HEK293 (cell line): ENCODE measurements around the gene PLGRKT.
"Not testable (repeated sequence)": the region's sequence is repeated elsewhere in the genome, so short reads cannot be mapped to it uniquely, and the experiment has no call there.

Source experiments
- CTCF ChIA-PET: fragments of 350-600 bp; formaldehyde crosslinking; extraction: SDS; loops from one replicate; lab custom pipeline; 2021; ENCODE audit warnings: antibody characterized with exemption; lab: Yijun Ruan, JAX
- POLR2A ChIA-PET: fragments of 300-600 bp; formaldehyde crosslinking; extraction: SDS; loops from one replicate; lab custom pipeline; 2020; ENCODE audit warnings: antibody characterized with exemption, inconsistent platforms; lab: Yijun Ruan, JAX
- H3K27ac ChIP-seq: fragments of 200-500 bp; sonication (Bioruptor generic); 2 replicates; pipeline ENCODE4 v1.5.1; 2014; ENCODE audit warnings: low read depth, low read length, control low read depth, inconsistent platforms; ENCODE audit errors: extremely low read depth
- H3K36me3 ChIP-seq, 2 experiments: fragments of 200-500 bp in 1 of 2; sonication (Bioruptor generic) in 1 of 2; 1 replicate in 1 of 2; 2 replicates in 1 of 2; pipeline ENCODE4 v1.5.1; 2014 to 2017; ENCODE audit warnings: inconsistent platforms in 2 of 2, low read length in 2 of 2; ENCODE audit not compliant: control insufficient read depth in 2 of 2, insufficient read depth in 1 of 2
- H3K4me1 ChIP-seq: fragments of 200-500 bp; sonication (Bioruptor generic); 2 replicates; pipeline ENCODE4 v1.5.1; 2014; ENCODE audit warnings: mild to moderate bottlenecking, low read length, inconsistent platforms; ENCODE audit not compliant: control insufficient read depth, insufficient read depth
- H3K4me3 ChIP-seq: 2 replicates; pipeline ENCODE4 v1.5.1; 2011; ENCODE audit warnings: low read depth, mild to moderate bottlenecking, control low read depth, low read length, moderate library complexity
- H3K9me3 ChIP-seq: fragments of 200-500 bp; sonication (Bioruptor generic); 2 replicates; pipeline ENCODE4 v1.5.1; 2014; ENCODE audit warnings: low read depth, low read length, inconsistent platforms; ENCODE audit not compliant: control insufficient read depth, insufficient read depth
- BCL11A ChIP-seq: fragments of 450-650 bp; formaldehyde crosslinking; IDR thresholded peaks from 2 replicates; pipeline ENCODE4 v1.5.1; 2016; ENCODE audit warnings: low read depth, missing biosample characterization, missing genetic modification characterization
- BCL11B ChIP-seq: fragments of 450-650 bp; formaldehyde crosslinking; IDR thresholded peaks from 2 replicates; pipeline ENCODE4 v1.5.1; 2016; ENCODE audit warnings: low read depth, missing biosample characterization, missing genetic modification characterization
- GFI1B ChIP-seq: fragments of 450-650 bp; formaldehyde crosslinking; IDR thresholded peaks from 2 replicates; pipeline ENCODE4 v1.5.1; 2016; ENCODE audit warnings: missing biosample characterization, missing genetic modification characterization
- SCRT2 ChIP-seq: fragments of 450-650 bp; formaldehyde crosslinking; IDR thresholded peaks from 2 replicates; pipeline ENCODE4 v1.5.1; 2016; ENCODE audit warnings: missing biosample characterization, missing genetic modification characterization
- ZNF112 ChIP-seq: fragments of 450-650 bp; formaldehyde crosslinking; IDR thresholded peaks from 2 replicates; pipeline ENCODE4 v1.5.0; 2017; ENCODE audit warnings: missing biosample characterization, missing genetic modification characterization
- ZNF146 ChIP-seq: fragments of 450-650 bp; formaldehyde crosslinking; IDR thresholded peaks from 2 replicates; pipeline ENCODE4 v1.5.1; 2016; ENCODE audit warnings: missing biosample characterization, missing genetic modification characterization
- ZNF174 ChIP-seq: fragments of 450-650 bp; formaldehyde crosslinking; IDR thresholded peaks from 2 replicates; pipeline ENCODE4 v1.5.0; 2017; ENCODE audit warnings: missing biosample characterization, mild to moderate bottlenecking, missing genetic modification characterization
- ZNF354C ChIP-seq: fragments of 450-650 bp; formaldehyde crosslinking; IDR thresholded peaks from 2 replicates; pipeline ENCODE4 v1.5.1; 2016; ENCODE audit warnings: missing biosample characterization, missing genetic modification characterization, low read depth, borderline replicate concordance
- ZNF621 ChIP-seq: fragments of 450-650 bp; formaldehyde crosslinking; IDR thresholded peaks from 2 replicates; pipeline ENCODE4 v1.5.1; 2017; ENCODE audit warnings: missing biosample characterization, missing genetic modification characterization
- ZNF654 ChIP-seq: fragments of 450-650 bp; formaldehyde crosslinking; IDR thresholded peaks from 2 replicates; pipeline ENCODE4 v1.5.1; 2016; ENCODE audit warnings: low read depth, missing biosample characterization, missing genetic modification characterization
- ZNF785 ChIP-seq: fragments of 450-650 bp; formaldehyde crosslinking; IDR thresholded peaks from 2 replicates; pipeline ENCODE4 v1.5.1; 2016; ENCODE audit warnings: missing biosample characterization, missing genetic modification characterization
- TF ChIP-seq, protein P1 (sequence below): fragments of 450-650 bp; formaldehyde crosslinking; IDR thresholded peaks from 2 replicates; pipeline ENCODE4 v1.5.1; 2017; ENCODE audit warnings: missing biosample characterization, missing genetic modification characterization
- TF ChIP-seq, protein P2 (sequence below): fragments of 450-650 bp; formaldehyde crosslinking; IDR thresholded peaks from 2 replicates; pipeline ENCODE4 v1.5.1; 2017; ENCODE audit warnings: missing biosample characterization, mild to moderate bottlenecking, missing genetic modification characterization, moderate library complexity
- TF ChIP-seq, protein P3 (sequence below): fragments of 450-650 bp; formaldehyde crosslinking; conservative IDR thresholded peaks from 2 replicates; pipeline ENCODE4 v1.5.1; 2016; ENCODE audit warnings: low read depth, missing biosample characterization, missing genetic modification characterization
- TF ChIP-seq, protein P4 (sequence below): fragments of 450-650 bp; formaldehyde crosslinking; IDR thresholded peaks from 2 replicates; pipeline ENCODE4 v1.5.1; 2016; ENCODE audit warnings: missing biosample characterization, missing genetic modification characterization
- TF ChIP-seq, protein P5 (sequence below): IDR thresholded peaks from 2 replicates; pipeline ENCODE4 v1.6.1; 2011; ENCODE audit warnings: mild to moderate bottlenecking, low read depth, low read length, borderline replicate concordance
- TF ChIP-seq, protein P6 (sequence below): fragments of 450-650 bp; formaldehyde crosslinking; IDR thresholded peaks from 2 replicates; pipeline ENCODE4 v1.5.1; 2016; ENCODE audit warnings: missing biosample characterization, missing genetic modification characterization

Gene PLGRKT

DNA sequence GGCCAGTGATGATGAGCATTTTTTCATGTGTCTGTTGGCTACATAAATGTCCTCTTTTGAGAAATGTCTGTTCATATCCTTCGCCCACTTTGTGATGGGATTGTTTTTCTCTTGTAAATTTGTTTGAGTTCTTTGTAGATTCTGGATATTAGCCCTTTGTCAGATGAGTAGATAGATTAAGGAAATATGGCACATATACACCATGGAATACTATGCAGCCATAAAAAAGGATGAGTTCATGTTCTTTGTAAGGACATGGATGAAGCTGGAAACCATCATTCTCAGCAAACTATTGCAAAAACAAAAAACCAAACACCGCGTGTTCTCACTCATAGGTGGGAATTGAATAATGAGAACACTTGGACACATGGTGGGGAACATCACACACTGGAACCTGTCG lies 7.4 kb upstream of the PLGRKT start:
- POLR2A ChIA-PET, H3K36me3 ChIP-seq, H3K4me1 ChIP-seq, H3K4me3 ChIP-seq: not testable (repeated sequence)
- CTCF ChIA-PET: interaction anchor here (0.6 kb wide), 1 partner anchor 707 kb away, joined by 3 read pairs; no protein-coding TSS in a partner anchor
- TF ChIP-seq ZNF146 (tag by site-specific recombination): peak; percentile 70
- TF ChIP-seq, all 188 proteins: peak for 1; not testable (repeated sequence) for 187
- H3K27ac ChIP-seq, H3K9me3 ChIP-seq: not testable (repeated sequence)

DNA sequence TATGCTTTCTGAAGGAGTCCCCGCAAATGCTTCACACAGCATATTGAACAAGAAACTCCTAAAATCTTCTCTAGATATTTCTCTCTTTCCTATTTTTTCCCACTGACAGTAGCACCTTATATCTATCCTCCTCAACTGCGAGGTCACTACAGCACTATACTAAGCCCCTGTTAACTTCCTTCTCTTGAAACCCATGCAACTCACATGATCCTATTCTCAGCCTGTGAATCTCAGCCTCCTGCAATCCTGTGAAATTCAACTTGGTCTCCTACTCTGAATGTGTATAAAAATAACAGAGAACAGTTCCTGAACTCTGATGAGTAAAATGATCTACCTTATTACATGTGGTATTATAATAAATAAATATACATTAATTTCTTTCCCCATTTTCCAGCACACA lies 6.1 kb upstream of the PLGRKT start:
- H3K4me3 ChIP-seq: no peak overlapping the region
- CTCF ChIA-PET: interaction anchor here (0.6 to 2.3 kb wide), 8 partner anchors 19 to 258 kb away, joined by 3 to 22 read pairs (median 4); partner anchors contain the start of gene INSL6
- H3K27ac ChIP-seq: no peak overlapping the region
- no peaks in the 10 kb centered on the region for H3K36me3 ChIP-seq
- POLR2A ChIA-PET: interaction anchor here (1.2 kb wide), 1 partner anchor 184 kb away, joined by 3 read pairs; no protein-coding TSS in a partner anchor
- TF ChIP-seq ZNF112 (tag by site-specific recombination) (no peak), ZNF354C (tag by site-specific recombination) (no peak), ZNF785 (tag by site-specific recombination) (no peak), SCRT2 (tag by site-specific recombination) (no peak), ZNF621 (no peak)
- TF ChIP-seq, protein P1, sequence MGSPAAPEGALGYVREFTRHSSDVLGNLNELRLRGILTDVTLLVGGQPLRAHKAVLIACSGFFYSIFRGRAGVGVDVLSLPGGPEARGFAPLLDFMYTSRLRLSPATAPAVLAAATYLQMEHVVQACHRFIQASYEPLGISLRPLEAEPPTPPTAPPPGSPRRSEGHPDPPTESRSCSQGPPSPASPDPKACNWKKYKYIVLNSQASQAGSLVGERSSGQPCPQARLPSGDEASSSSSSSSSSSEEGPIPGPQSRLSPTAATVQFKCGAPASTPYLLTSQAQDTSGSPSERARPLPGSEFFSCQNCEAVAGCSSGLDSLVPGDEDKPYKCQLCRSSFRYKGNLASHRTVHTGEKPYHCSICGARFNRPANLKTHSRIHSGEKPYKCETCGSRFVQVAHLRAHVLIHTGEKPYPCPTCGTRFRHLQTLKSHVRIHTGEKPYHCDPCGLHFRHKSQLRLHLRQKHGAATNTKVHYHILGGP (tag by site-specific recombination): no peak
- TF ChIP-seq, protein P2, sequence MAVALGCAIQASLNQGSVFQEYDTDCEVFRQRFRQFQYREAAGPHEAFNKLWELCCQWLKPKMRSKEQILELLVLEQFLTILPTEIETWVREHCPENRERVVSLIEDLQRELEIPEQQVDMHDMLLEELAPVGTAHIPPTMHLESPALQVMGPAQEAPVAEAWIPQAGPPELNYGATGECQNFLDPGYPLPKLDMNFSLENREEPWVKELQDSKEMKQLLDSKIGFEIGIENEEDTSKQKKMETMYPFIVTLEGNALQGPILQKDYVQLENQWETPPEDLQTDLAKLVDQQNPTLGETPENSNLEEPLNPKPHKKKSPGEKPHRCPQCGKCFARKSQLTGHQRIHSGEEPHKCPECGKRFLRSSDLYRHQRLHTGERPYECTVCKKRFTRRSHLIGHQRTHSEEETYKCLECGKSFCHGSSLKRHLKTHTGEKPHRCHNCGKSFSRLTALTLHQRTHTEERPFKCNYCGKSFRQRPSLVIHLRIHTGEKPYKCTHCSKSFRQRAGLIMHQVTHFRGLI: no peak
- no peaks in the 10 kb centered on the region for H3K4me1 ChIP-seq
- no peaks in the 10 kb centered on the region for H3K9me3 ChIP-seq

DNA sequence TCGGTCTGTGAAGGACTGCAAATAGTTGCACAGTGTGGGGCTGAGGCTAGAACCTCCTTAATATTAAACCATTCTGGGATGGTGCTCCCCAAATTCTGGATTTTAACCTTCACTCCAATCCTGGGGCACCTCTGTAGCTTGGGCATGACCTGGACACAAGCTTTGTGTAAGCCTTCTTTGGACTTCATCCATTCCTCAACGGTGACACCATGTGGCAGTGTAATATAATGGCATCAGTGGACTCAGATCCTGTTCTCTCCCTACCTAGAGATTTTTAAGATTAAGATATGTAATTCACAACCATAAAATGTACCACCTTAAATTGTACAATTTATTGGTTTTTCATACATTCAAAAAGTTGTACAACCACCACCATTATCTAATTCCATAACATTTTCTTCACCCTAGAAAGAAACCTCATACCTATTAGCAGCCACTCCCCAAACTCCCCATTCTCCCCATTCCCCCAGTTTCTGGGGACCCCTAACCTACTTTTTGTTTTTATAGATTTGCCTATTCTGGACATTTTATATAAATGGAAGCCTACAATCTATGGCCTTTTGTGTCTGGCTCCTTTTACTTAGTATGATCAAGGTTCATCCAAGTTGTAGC lies 4.8 kb upstream of the PLGRKT start:
- Histone ChIP-seq H3K4me1 (no peaks in the 10 kb centered on the region), H3K9me3 (no peaks in the 10 kb centered on the region), H3K4me3 (no peak overlapping the region), H3K36me3 (no peaks in the 10 kb centered on the region), H3K27ac (no peak overlapping the region)
- CTCF ChIA-PET: interaction anchor here (0.6 to 2.5 kb wide), 18 partner anchors 8 to 764 kb away, joined by 3 to 22 read pairs (median 4); partner anchors contain the start of genes CD274 and INSL6
- POLR2A ChIA-PET: no interaction called here
- TF ChIP-seq, protein P3, sequence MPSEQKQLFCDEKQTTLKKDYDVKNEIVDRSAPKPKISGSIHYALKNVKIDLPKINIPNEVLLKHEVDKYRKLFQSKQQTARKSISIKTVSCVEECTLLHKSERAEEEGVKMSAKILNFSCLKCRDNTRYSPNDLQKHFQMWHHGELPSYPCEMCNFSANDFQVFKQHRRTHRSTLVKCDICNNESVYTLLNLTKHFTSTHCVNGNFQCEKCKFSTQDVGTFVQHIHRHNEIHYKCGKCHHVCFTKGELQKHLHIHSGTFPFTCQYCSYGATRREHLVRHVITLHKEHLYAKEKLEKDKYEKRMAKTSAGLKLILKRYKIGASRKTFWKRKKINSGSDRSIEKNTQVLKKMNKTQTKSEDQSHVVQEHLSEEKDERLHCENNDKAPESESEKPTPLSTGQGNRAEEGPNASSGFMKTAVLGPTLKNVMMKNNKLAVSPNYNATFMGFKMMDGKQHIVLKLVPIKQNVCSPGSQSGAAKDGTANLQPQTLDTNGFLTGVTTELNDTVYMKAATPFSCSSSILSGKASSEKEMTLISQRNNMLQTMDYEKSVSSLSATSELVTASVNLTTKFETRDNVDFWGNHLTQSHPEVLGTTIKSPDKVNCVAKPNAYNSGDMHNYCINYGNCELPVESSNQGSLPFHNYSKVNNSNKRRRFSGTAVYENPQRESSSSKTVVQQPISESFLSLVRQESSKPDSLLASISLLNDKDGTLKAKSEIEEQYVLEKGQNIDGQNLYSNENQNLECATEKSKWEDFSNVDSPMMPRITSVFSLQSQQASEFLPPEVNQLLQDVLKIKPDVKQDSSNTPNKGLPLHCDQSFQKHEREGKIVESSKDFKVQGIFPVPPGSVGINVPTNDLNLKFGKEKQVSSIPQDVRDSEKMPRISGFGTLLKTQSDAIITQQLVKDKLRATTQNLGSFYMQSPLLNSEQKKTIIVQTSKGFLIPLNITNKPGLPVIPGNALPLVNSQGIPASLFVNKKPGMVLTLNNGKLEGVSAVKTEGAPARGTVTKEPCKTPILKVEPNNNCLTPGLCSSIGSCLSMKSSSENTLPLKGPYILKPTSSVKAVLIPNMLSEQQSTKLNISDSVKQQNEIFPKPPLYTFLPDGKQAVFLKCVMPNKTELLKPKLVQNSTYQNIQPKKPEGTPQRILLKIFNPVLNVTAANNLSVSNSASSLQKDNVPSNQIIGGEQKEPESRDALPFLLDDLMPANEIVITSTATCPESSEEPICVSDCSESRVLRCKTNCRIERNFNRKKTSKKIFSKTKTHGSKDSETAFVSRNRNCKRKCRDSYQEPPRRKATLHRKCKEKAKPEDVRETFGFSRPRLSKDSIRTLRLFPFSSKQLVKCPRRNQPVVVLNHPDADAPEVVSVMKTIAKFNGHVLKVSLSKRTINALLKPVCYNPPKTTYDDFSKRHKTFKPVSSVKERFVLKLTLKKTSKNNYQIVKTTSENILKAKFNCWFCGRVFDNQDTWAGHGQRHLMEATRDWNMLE (tag by site-specific recombination): no peak
- TF ChIP-seq BCL11A (no peak), ZNF654 (tag by site-specific recombination) (peak; percentile 49), ZNF174 (tag by site-specific recombination) (no peak), BCL11B (tag by site-specific recombination) (no peak), GFI1B (tag by site-specific recombination) (no peak)
- TF ChIP-seq, protein P4, sequence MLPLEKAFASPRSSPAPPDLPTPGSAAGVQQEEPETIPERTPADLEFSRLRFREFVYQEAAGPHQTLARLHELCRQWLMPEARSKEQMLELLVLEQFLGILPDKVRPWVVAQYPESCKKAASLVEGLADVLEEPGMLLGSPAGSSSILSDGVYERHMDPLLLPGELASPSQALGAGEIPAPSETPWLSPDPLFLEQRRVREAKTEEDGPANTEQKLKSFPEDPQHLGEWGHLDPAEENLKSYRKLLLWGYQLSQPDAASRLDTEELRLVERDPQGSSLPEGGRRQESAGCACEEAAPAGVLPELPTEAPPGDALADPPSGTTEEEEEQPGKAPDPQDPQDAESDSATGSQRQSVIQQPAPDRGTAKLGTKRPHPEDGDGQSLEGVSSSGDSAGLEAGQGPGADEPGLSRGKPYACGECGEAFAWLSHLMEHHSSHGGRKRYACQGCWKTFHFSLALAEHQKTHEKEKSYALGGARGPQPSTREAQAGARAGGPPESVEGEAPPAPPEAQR (tag by site-specific recombination): no peak
- TF ChIP-seq, protein P5, sequence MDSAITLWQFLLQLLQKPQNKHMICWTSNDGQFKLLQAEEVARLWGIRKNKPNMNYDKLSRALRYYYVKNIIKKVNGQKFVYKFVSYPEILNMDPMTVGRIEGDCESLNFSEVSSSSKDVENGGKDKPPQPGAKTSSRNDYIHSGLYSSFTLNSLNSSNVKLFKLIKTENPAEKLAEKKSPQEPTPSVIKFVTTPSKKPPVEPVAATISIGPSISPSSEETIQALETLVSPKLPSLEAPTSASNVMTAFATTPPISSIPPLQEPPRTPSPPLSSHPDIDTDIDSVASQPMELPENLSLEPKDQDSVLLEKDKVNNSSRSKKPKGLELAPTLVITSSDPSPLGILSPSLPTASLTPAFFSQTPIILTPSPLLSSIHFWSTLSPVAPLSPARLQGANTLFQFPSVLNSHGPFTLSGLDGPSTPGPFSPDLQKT: no peak
- TF ChIP-seq, protein P6, sequence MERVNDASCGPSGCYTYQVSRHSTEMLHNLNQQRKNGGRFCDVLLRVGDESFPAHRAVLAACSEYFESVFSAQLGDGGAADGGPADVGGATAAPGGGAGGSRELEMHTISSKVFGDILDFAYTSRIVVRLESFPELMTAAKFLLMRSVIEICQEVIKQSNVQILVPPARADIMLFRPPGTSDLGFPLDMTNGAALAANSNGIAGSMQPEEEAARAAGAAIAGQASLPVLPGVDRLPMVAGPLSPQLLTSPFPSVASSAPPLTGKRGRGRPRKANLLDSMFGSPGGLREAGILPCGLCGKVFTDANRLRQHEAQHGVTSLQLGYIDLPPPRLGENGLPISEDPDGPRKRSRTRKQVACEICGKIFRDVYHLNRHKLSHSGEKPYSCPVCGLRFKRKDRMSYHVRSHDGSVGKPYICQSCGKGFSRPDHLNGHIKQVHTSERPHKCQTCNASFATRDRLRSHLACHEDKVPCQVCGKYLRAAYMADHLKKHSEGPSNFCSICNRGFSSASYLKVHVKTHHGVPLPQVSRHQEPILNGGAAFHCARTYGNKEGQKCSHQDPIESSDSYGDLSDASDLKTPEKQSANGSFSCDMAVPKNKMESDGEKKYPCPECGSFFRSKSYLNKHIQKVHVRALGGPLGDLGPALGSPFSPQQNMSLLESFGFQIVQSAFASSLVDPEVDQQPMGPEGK (tag by site-specific recombination): no peak
